ENCODE measurements around the gene PGBD1. TPM values are rescaled to one million over a fixed set of nuclear protein-coding genes. Genes with fewer than 3 reads are reported as not detected.

PGBD1 gene
- total and polyA plus RNA-seq, 10 of the 15 experiments (the other 5 are each of a cell fraction or from before 2014, with no cell fraction given), result 1.9 to 4.9 (median 3.8) TPM

- no peak overlapping the region for H3K9ac ChIP-seq (ENCODE audit: control insufficient read depth, insufficient read depth, low read length)
- H2AFZ ChIP-seq (ENCODE audit: control insufficient read depth, low read depth, low read length), result no peak overlapping the region
- no peak overlapping the region for H3K27ac ChIP-seq (ENCODE audit: control insufficient read depth, insufficient read depth)
- in situ Hi-C loops (cut with MboI), result no loop called here
- no peak overlapping the region for H3K4me3 ChIP-seq
- CTCF ChIA-PET, result interaction anchor here (0.9 to 1.1 kb wide), 2 partner anchors 11 to 162 kb away, joined by 3 to 5 read pairs; partner anchors contain the start of gene ZSCAN31
- H3K36me3 ChIP-seq (ENCODE audit: control insufficient read depth in 2 of 2, insufficient read depth in 2 of 2, low read length in 1 of 2), result peaks cover 0 to 7% of the 10 kb centered on the region in 2 experiments; a peak in 1 of 4 replicates
- 100% methylated on average over 1 of the region's 1 CpG for WGBS (ENCODE audit: insufficient coverage, insufficient replicate concordance, low lambda C conversion rate, missing lambda C conversion rate)
- no peak for FAIRE-seq
- H3K27me3 ChIP-seq (replicated peaks in 1 of 2; ENCODE audit: control insufficient read depth in 2 of 2, insufficient read depth in 2 of 2, low read length in 1 of 2), result no peaks in the 10 kb centered on the region
- H4K20me1 ChIP-seq (ENCODE audit: control insufficient read depth, insufficient read depth), result no peaks in the 10 kb centered on the region
- no peaks in the 10 kb centered on the region for H3K4me1 ChIP-seq (ENCODE audit: control insufficient read depth, insufficient read depth, low read length)
- no peak for ATAC-seq
- SMC1A ChIA-PET (ENCODE audit: uncharacterized antibody, unreplicated experiment), result interaction anchor here (0.8 to 2.0 kb wide), 3 partner anchors 10 to 32 kb away, joined by 3 to 4 read pairs (median 4); no protein-coding TSS in a partner anchor
- intact Hi-C loops (cut with micrococcal nuclease; ENCODE audit: unreplicated experiment), result no loop called here
- no peaks in the 10 kb centered on the region for H3K79me2 ChIP-seq (ENCODE audit: control insufficient read depth, insufficient read depth, low read length)
- no TSS peak for BruUV-seq (replicated peaks)
- RAD21 ChIA-PET (ENCODE audit: unreplicated experiment), result no interaction called here
- H3K9me3 ChIP-seq (replicated peaks; ENCODE audit: control insufficient read depth, insufficient read depth, low read length), result peaks cover 15% of the 10 kb centered on the region
- no peak overlapping the region for H3K4me2 ChIP-seq (ENCODE audit: control insufficient read depth, insufficient read depth)
- TF ChIP-seq STAT3 (IDR thresholded peaks at IDR 0.05; ENCODE audit: low read depth, low read length) (no peak), BMI1 (IDR thresholded peaks at IDR 0.05; ENCODE audit: borderline replicate concordance) (no peak), TCF7 (IDR thresholded peaks at IDR 0.05; ENCODE audit: borderline replicate concordance) (no peak), ZBTB40 (IDR thresholded peaks at IDR 0.05; ENCODE audit: borderline replicate concordance) (no peak), NR2F1 (conservative IDR thresholded peaks at IDR 0.05) (no peak), CHD1 (IDR thresholded peaks at IDR 0.05; ENCODE audit: low read depth, low read length) (no peak), RUNX3 (IDR thresholded peaks at IDR 0.05; ENCODE audit: low read length) (no peak), JUNB (IDR thresholded peaks at IDR 0.05) (no peak), DPF2 (IDR thresholded peaks at IDR 0.05) (no peak)
- POLR2A ChIA-PET, result interaction anchor here (0.8 kb wide), 1 partner anchor 26 kb away, joined by 4 read pairs; no protein-coding TSS in a partner anchor
- no peak for DNase-seq (ENCODE audit: low read depth, low spot score)
These were observed 42.5 kb downstream of the PGBD1 start for GRCh38 chr6:28323813-28324424.
